Natural killer cell (primary cell): Measurements from ENCODE around the gene SLC25A48. TPM values are rescaled to one million over a fixed set of nuclear protein-coding genes. Genes with fewer than 3 reads are reported as not detected.

Experiments used
- ATAC-seq, 3 donors: fragments of 150-1000 bp in 2 of 3; fragments of 200-7000 bp in 1 of 3; cut with Tn5 transposase; 1 replicate in 1 of 3; 2 replicates in 2 of 3; pipeline ENCODE4 v1.10.0; 2021; ENCODE audit warnings: mild to moderate bottlenecking in 2 of 3, moderate library complexity in 2 of 3
- DNase-seq, 2 donors: peaks; one replicate each; pipeline versions ENCODE4 v3.0.0 to v3.0.0-alpha.2; 2013 to 2021; ENCODE audit warnings: mixed read lengths in 1 of 2
- H3K27ac ChIP-seq: one replicate; pipeline ENCODE4 v1.5.1; 2013; ENCODE audit warnings: mild to moderate bottlenecking, low read length
- H3K27me3 ChIP-seq: one replicate; pipeline ENCODE4 v1.6.1; 2013; ENCODE audit warnings: low read length; ENCODE audit not compliant: control insufficient read depth, insufficient read depth
- H3K36me3 ChIP-seq: one replicate; pipeline ENCODE4 v1.6.1; 2013; ENCODE audit warnings: low read length; ENCODE audit not compliant: control insufficient read depth, insufficient read depth
- H3K4me1 ChIP-seq: one replicate; pipeline ENCODE4 v1.6.1; 2013; ENCODE audit warnings: low read length; ENCODE audit not compliant: control insufficient read depth, insufficient read depth
- H3K4me3 ChIP-seq: one replicate; pipeline ENCODE4 v1.5.1; 2013; ENCODE audit warnings: low read length
- H3K9me3 ChIP-seq: one replicate; pipeline ENCODE4 v1.6.1; 2013; ENCODE audit warnings: low read length; ENCODE audit not compliant: control insufficient read depth, insufficient read depth
- H3K27ac Mint-ChIP-seq, 2 donors: one replicate each; pipeline ENCODE4 v1.8.0; 2022; ENCODE audit warnings: mild to moderate bottlenecking in 2 of 2, mixed read lengths in 2 of 2, moderate library complexity in 1 of 2
- H3K27me3 Mint-ChIP-seq, 2 donors: one replicate each; pipeline ENCODE4 v1.8.0; 2022; ENCODE audit warnings: low read depth in 2 of 2, mixed read lengths in 2 of 2
- H3K36me3 Mint-ChIP-seq: one replicate; pipeline ENCODE4 v1.8.0; 2022; ENCODE audit warnings: mixed read lengths
- H3K4me1 Mint-ChIP-seq, 2 donors: one replicate each; pipeline ENCODE4 v1.8.0; 2022; ENCODE audit warnings: mixed read lengths in 2 of 2
- H3K4me3 Mint-ChIP-seq: one replicate; pipeline ENCODE4 v1.8.0; 2022; ENCODE audit warnings: mild to moderate bottlenecking, moderate library complexity, mixed read lengths
- H3K9me3 Mint-ChIP-seq, 2 donors: one replicate each; pipeline ENCODE4 v1.8.0; 2022; ENCODE audit warnings: mixed read lengths in 2 of 2
- WGBS: methylation state at CpG from one replicate; pipeline ENCODE4 v1.1.7; 2013; ENCODE audit warnings: missing lambda C conversion rate; ENCODE audit not compliant: insufficient coverage; 5-methylcytosine and 5-hydroxymethylcytosine counted together
- intact Hi-C: fragments of 100-400 bp; cut with micrococcal nuclease; formaldehyde crosslinking; loops from one replicate; pipeline ENCODE4 v1.14.2; 2022
- total RNA-seq, 4 donors: library from RNA; stranded (reverse); fragments of 120-200 nt in 1 of 4; gene quantifications; one replicate each; pipeline versions ENCODE4 v1.2.3 to v1.2.4, GENCODE V29; 2013 to 2022
- TF ChIP-seq, protein P1 (sequence below): fragments of 200-600 bp; IDR thresholded peaks from one replicate; pipeline ENCODE4 v1.8.0; 2022; ENCODE audit warnings: antibody characterized with exemption

The SLC25A48 gene
- total RNA-seq, 3 donors from 2014 or later (not counting 1 experiment from before 2014, with no cell fraction given), result not detected

GRCh38 chr5:135821061-135821801, 13.2 kb upstream of the SLC25A48 start:
- WGBS, result 74% methylated on average over 5 of the region's 5 CpGs
- H3K36me3 Mint-ChIP-seq, result no peaks in the 10 kb centered on the region
- no peaks in the 10 kb centered on the region for H3K9me3 Mint-ChIP-seq
- Histone ChIP-seq H3K9me3 (no peaks in the 10 kb centered on the region), H3K4me1 (no peaks in the 10 kb centered on the region), H3K27me3 (no peaks in the 10 kb centered on the region), H3K27ac (no peak overlapping the region), H3K36me3 (no peaks in the 10 kb centered on the region), H3K4me3 (no peak overlapping the region)
- no peak overlapping the region for H3K4me3 Mint-ChIP-seq
- intact Hi-C loops, result no loop called here
- TF ChIP-seq, protein P1, sequence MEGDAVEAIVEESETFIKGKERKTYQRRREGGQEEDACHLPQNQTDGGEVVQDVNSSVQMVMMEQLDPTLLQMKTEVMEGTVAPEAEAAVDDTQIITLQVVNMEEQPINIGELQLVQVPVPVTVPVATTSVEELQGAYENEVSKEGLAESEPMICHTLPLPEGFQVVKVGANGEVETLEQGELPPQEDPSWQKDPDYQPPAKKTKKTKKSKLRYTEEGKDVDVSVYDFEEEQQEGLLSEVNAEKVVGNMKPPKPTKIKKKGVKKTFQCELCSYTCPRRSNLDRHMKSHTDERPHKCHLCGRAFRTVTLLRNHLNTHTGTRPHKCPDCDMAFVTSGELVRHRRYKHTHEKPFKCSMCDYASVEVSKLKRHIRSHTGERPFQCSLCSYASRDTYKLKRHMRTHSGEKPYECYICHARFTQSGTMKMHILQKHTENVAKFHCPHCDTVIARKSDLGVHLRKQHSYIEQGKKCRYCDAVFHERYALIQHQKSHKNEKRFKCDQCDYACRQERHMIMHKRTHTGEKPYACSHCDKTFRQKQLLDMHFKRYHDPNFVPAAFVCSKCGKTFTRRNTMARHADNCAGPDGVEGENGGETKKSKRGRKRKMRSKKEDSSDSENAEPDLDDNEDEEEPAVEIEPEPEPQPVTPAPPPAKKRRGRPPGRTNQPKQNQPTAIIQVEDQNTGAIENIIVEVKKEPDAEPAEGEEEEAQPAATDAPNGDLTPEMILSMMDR, result no peak
- no peak for DNase-seq
- peaks cover 3 to 10% of the 10 kb centered on the region in 2 donors for H3K27me3 Mint-ChIP-seq
- no peak overlapping the region for H3K27ac Mint-ChIP-seq
- ATAC-seq, result no peak
- H3K4me1 Mint-ChIP-seq, result no peaks in the 10 kb centered on the region

- Mint-ChIP-seq H3K36me3 (no peaks in the 10 kb centered on the region), H3K9me3 (no peaks in the 10 kb centered on the region), H3K4me3 (no peak overlapping the region), H3K27ac (no peak overlapping the region), H3K27me3 (peaks cover 0 to 5% of the 10 kb centered on the region in 2 donors), H3K4me1 (no peaks in the 10 kb centered on the region)
- TF ChIP-seq, protein P1, result no peak
- Histone ChIP-seq H3K9me3 (no peaks in the 10 kb centered on the region), H3K4me1 (no peaks in the 10 kb centered on the region), H3K36me3 (no peaks in the 10 kb centered on the region), H3K27me3 (no peaks in the 10 kb centered on the region), H3K27ac (no peak overlapping the region), H3K4me3 (no peak overlapping the region)
- DNase-seq, result no peak
- WGBS, result 78% methylated on average over 7 of the region's 7 CpGs
- no peak for ATAC-seq
- intact Hi-C loops, result no loop called here
Observed at GRCh38 chr5:135821802-135822201, 12.7 kb upstream of the SLC25A48 start.

- Histone ChIP-seq H3K27me3 (no peaks in the 10 kb centered on the region), H3K9me3 (no peaks in the 10 kb centered on the region), H3K4me1 (no peaks in the 10 kb centered on the region), H3K27ac (no peak overlapping the region), H3K36me3 (no peaks in the 10 kb centered on the region), H3K4me3 (no peak overlapping the region)
- H3K36me3 Mint-ChIP-seq, result no peaks in the 10 kb centered on the region
- ATAC-seq (no peak), DNase-seq (no peak)
- TF ChIP-seq, protein P1, result no peak
- intact Hi-C loops, result no loop called here
- H3K27me3 Mint-ChIP-seq, result peaks cover 0 to 4% of the 10 kb centered on the region in 2 donors
- H3K9me3 Mint-ChIP-seq, result no peaks in the 10 kb centered on the region
- H3K4me3 Mint-ChIP-seq, result no peak overlapping the region
- H3K27ac Mint-ChIP-seq, result no peak overlapping the region
- no peaks in the 10 kb centered on the region for H3K4me1 Mint-ChIP-seq
- 87% methylated on average over 2 of the region's 2 CpGs for WGBS
Observed at GRCh38 chr5:135822286-135822685, 12.2 kb upstream of the SLC25A48 start.

DNA sequence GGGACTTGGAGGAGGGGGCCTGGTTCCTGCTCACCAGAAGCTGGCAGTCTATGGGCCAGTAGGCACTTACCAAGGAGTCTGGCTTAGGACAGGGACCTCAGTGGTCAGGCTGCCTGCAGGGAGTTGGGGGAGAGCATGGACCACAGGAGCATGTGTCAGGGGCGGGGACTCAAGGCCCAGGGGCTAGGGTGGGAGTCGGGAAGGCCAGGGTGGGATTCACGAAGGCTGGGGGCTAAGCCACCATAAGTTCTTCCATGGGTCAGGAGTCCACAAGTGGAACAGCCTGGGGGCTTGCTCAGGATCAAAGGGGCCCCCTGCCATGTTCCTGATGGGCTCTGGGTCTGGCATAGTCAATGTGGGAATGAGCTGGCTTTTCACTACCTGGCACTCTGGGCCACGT, 11.5 kb upstream of the SLC25A48 start:
- DNase-seq, result no peak
- Mint-ChIP-seq H3K36me3 (no peaks in the 10 kb centered on the region), H3K9me3 (no peaks in the 10 kb centered on the region), H3K27me3 (peaks cover 0 to 4% of the 10 kb centered on the region in 2 donors), H3K4me1 (no peaks in the 10 kb centered on the region), H3K4me3 (no peak overlapping the region), H3K27ac (no peak overlapping the region)
- TF ChIP-seq, protein P1, result no peak
- Histone ChIP-seq H3K9me3 (no peaks in the 10 kb centered on the region), H3K4me1 (no peaks in the 10 kb centered on the region), H3K36me3 (no peaks in the 10 kb centered on the region), H3K27ac (no peak overlapping the region), H3K27me3 (no peaks in the 10 kb centered on the region), H3K4me3 (no peak overlapping the region)
- ATAC-seq, result no peak
- 83% methylated on average over 4 of the region's 4 CpGs for WGBS
- intact Hi-C loops, result no loop called here
